GM21825 (cell line): ENCODE measurements around the gene RAI14.
"Not testable (repeated sequence)": the region's sequence is repeated elsewhere in the genome, so short reads cannot be mapped to it uniquely, and the experiment has no call there.

Experiments
- ATAC-seq: cut with Tn5 transposase; IDR thresholded peaks from one replicate; pipeline ENCODE4 v1.9.1; 2021; ENCODE audit warnings: mild to moderate bottlenecking, moderate library complexity; ENCODE audit not compliant: unreplicated experiment

Gene RAI14

DNA sequence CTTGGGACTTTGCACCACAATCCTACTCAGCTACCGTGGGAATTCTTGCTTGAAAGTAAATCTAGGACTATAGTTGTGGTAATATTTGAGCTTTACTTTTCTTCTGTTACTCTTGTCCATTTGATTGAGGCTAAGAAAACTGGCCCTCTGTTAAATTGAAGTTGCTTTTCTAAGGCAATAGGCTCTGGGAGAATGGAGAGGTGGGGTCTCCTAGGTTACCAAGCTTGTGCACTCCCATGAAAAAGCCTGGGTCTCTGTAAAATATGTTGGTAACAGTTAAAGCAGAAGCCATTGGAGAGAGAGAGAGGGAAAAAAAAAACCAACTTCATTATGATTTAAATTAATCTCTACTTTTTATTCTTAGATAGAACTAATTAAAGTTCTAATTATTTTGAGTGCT, 68.6 kb downstream of the RAI14 start:
- ATAC-seq, result no peak

DNA sequence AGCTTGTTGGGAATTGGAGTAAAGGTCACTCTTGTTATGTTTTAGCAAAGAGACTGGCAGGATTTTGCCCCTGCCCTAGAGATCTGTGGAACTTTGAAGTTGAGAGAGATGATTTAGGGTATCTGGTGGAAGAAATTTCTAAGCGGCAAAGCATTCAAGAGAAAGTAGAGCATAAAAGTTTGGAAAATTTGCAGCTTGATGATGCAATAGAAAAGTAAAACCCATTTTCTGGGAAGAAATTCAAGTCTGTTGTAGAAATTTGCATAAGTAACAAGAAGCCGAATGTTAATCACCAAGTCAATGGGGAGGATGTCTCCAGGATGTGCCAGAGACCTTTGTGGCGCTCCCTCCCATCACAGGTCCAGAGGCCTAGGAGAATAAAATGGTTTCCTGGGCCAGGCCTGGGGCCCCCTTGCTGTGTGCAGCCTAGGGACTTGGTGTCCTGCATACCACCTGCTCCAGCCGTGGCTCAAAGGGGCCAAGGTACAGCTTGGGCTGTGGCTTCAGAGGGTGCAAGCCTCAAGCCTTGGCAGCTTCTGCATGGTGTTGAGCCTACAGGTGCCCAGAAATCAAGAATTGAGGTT, 71.1 kb downstream of the RAI14 start:
- not testable (repeated sequence) for ATAC-seq

DNA sequence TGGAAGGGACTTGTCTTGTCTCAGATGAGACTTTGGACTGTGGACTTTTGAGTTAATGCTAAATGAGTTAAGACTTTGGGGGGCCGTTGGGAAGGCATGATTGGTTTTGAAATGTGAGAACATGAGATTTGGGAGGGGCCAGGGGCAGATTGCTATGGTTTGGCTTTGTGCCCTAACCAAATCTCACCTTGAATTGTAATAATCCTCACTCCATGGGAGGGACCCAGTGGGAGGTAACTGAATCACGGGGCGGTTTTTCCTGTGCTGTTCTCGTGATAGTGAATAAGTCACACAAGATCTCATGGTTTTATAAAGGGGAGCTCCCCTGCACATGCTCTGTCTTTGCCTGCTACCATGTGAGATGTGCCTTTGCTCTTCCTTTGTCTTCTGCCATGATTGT, 72.1 kb downstream of the RAI14 start:
- no peak for ATAC-seq

DNA sequence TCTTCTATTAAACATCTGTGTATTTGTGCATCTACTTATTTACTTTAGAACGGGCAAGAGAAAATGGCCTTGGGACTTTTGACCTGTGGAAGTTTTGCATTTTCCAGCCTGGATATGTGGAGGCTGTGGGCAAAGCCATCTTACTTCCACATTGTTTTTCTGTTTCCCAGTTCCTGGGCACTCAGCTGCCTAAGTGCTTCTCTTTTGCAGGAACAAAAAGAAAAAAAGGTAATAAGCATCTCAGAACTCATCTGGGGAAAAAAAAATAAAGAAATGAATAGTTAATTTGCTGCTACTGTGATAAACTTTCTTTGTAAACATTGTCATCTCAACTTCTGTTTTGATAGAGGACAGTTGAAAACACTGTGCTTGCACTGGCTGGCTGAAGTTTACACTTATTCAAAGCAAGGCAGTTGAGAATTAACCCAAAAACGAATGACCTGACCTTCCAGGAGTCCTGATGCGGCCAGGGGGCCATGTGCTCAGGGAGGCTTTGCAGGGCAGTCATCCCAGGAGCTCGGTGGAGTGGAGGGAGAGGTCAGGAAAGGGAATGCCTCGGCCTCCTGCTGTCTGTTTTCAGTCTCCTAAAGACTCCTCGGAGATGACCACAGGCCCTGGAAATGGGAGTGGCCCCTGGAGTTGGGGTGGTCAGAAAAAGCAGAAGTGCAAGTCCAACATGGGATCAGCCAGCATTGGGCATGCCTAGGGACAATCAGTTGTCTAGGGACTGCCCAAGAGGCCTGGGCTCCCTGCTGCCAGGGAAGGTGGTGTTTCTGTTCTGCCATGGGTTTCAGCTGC, 75.5 kb downstream of the RAI14 start:
- ATAC-seq, result no peak

DNA sequence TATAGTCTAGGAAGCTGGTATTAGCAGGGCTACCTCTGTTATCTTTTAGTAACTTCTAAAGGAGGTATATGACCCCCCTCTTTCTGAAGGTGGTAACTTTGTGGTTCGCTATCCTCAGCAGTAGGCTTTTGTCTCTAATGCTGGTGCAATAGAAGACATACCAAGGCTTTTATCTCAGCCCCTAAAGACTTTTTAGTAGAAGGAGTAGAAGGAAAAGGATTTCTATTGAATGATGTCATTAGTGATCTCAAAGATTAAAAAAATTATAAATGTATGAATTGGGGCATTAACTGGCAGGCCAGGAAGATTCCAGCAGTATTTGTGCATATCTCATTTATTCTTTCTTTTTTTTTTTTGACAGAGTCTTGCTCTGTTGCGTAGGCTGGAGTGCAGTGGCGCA, 78.2 kb downstream of the RAI14 start:
- no peak for ATAC-seq

DNA sequence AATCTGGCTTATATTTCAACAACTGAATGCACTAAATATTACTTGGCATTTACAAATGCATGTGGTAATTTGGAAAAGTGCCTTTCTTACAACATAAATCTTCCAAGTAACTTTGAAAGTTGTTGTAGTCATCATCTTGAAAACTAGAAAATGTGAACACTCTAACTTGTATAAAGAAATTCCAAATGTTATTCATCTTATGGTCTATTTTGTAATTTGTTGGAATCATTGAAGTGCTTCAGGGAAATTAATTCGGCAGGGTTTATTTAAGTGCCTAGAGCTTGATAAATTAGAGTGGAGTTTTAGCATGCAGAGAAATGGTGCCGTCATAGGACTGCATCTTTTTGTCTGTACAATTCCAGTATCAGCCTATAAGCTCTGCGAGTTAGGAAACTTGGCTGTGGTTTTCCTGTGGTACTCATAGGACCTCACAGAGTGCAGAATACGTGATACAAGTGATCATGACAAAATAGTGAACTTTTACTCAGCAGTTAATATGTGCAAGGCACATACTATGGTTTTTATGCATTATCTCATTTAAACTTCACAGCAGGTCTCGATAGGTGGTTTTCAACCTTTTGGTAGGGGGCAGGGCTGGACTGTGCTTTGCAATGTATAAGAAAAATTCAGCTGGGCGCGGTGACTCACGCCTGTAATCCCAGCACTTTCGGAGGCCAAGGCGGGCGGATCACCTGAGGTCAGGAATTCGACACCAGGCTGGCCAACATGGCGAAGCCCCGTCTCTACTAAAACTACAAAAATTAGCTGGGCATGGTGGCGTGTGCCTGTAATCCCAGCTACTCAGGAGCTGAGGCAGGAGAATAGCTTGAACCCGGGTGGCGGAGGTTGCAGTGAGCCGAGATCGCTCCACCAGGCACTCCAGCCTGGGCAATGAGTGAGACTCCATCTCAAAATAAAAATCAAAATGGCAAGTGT, 79.6 kb downstream of the RAI14 start:
- no peak for ATAC-seq

DNA sequence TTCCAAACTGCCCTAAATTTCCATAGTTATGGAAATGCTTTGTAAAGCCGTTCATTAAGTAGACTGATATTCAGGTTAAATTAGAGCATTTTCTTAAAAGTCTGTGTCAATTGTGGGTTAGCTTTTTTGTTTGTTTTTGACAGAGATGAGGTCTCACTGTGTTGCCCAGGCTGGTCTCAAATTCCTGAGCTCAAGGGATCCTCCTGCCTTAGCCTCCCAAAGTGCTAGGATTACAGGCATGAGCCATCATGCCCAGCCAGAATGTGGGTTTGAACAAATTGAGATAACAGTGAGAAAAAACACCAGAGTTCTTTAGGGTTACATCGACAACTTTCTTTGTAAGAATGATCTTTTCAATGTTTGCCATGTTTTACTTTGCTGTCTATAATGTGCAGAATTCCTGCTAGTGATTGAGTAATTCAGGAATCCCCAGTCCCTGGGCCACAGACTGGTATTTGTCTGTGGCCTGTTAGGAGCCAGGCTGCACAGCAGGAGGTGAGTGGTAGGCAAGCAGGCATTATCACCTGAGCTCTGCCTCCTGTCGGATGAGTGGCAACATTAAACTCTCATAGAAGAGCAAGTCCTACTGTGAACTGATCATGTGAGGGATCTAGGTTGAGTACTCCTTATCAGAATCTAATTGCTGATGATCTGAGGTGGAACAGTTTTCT, 80.5 kb downstream of the RAI14 start:
- ATAC-seq, result no peak

DNA sequence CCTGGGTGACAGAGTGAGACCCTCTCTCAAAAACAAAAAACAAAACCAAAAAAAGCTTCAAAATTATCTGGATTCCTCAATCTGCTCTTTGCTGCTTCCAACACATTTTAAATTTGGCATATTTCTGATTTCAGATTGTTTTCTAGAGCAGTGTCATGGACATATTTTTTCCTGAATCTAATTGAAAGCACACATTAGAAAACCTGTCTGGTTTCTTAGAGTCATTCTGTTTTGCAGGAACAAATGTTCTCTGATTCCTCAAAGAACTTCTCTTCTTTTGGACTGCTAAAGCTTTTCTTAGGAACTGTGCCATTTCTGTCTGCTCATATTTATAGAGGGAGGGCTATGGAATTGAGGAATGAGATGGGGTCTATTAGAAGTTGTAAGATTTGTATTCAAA, 81.6 kb downstream of the RAI14 start:
- no peak for ATAC-seq

DNA sequence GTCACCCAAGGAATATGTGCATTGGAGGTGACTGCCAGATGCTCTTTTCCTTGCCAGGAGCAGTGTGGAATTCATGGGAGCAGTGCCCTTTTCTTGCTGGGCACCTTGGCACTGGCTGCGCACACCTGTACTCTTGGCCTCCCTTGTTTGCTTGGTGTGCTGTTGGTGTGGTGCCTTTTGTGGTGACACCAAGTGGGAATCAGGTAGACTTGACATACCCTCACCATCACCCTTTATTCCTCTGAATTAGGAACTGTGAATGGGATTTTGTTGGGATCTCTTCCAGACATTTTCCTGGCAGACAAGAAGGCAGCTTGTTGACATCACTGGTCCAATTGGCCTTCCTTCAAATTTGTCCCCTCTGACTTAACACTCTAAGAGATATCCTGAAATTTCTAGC, 82.3 kb downstream of the RAI14 start:
- ATAC-seq, result no peak

DNA sequence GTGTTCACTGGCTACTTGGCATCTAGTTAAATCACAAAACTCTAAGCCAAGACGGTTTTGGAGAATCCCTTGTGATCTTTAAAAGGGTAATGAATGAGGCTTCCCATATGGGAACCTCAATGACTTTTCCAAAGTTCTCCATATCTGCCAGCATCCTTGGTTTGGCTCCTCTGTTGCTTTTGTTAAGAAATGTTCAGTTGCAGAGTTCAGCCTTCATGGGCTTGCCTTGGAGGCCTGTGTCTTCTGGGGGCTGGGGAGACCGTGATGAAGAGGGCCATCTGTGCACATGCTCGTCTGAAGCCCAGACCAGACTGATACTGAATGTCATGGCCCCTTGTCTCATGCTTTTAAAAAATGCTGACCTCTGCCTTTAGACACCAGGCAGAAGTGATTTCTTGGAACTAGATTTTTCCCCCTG, 84.3 kb downstream of the RAI14 start:
- ATAC-seq, result no peak

DNA sequence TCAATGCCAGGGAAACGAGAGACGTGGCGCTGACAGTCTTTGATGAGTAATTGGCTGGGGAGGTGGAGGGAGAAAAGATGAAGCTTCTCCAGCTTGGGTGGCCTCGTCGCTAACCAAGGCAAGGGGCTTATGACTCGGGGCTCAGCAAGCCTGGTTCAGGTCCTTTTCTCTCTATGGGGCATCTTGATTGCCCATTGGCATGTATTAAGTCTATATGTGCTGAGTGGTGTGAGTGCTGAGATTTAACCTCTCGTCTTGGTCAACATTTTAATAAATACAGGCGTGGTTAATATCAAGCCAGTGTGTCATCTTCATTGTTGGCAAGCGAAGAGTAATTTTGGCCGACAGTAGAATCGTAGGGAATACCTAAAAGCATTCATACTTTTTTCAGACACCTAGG, 85.9 kb downstream of the RAI14 start:
- ATAC-seq, result no peak

DNA sequence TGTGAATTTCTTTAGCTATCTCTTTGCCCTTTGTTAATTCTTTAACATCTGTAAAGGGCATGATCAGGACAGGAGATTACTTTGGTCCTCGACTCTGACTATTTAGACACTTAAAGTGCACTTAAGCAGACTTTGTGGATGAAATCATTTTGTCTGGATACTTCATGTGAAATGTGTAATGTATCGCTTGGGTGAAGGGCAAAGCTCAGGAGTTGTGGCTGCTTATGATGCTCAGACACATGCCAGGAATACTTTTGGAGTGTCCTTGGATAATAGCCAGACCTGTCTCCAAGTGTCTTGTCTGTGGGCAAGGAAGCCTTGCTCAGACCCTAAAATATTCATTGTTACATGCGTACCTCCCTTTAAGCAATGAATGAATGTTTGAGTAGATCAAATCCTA, 87.8 kb downstream of the RAI14 start:
- ATAC-seq, result no peak

DNA sequence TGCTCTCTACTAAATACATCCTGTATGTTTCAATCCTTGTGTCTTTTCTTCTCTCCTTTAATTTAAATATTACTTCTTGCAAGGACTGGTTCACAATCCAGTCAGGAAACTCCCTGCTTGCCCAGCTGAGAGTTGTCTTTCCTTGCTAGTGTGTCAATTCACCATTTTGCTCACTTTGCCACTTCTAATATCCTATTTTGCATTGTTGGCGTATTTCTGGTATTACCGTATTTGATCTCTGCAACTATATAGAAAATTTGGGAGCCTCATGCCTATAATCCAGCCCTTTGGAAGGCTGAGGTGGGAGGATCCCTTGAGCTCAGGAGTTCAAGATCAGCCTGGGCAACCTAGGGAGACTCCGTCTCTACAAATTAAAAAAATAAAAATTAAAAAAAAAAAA, 92.3 kb downstream of the RAI14 start:
- no peak for ATAC-seq

DNA sequence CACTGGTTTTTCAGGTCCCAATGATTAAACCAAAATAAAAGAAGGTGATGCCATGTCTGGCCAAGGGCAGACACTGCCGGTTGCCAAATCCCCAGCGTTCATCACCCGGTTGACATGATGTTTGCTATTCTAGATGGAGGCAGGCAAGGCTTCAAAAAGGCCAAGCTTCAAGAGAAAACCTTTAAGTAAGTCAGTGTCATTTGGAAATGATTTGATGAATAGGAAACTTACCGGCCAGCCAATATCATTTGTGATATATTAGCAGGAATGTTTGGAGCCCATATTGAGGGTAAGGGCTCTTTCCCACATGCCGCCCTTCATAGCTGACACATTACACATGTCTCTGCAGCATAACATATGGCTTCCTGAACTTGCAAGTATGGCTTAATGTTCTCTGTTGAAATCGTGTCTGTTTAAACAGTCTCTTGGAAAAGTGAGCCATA, 93.3 kb downstream of the RAI14 start:
- ATAC-seq, result no peak

DNA sequence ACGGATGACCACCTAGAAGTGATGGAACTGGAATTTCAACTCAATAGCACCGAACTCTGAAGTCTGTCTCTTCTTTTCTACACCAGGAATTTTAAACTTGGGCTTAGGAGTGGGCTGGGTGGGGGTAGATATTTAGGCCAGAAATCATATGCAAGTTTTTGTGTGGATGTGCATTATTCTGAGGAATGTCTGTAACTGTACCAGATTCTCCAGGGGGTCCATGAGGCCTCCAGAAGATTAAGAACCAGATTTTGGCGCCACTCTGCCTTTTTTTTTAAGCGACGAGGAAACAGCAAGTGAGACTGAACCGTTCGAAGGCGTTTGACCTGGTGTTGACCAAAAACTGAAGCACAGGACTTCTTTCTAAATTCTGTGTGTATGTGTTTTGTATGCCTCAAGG, 94.1 kb downstream of the RAI14 start:
- ATAC-seq, result no peak

DNA sequence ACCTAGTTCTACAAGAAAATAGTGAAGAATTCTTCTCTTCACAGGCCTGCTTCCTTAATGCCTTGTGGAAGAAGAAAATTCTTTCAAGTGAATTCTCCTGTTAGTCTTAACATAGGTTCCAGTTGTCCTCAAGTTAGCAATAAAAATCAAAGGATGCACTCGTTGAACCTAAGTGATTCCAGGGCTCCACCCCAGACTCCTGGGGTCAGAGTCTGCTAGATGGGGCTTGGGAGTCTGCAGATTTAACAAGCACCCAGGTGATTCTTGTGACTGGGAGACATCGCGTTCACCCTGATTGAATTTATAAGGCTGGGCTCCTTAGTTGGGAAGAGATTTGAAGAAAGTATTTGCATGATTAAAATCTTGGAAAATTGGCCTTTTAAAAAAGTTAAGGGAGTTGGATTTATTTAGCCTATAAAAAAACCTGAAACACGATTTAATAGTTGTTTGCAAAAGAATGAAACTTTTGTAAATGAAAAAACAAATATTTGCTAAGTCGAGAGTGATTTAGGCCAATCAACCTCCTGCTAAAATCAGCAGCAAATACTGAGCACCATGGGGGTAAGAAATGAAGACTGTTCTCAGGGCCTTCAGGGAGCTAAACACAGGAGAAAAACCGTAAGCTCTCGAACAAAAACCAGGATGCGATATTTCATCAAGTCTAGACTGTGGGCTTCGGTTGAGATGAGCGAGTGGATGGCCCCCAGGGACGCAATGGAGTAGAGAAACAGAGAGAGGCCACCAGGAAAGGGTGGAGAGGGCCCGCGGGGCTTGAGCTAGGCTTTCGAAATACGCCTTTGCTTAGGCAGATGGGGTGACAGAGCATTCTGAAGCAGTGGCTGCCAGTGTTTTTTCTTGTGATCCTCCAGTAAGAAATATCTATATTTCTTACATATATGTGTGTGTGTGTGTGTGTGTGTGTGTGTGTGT, 95.9 kb downstream of the RAI14 start:
- ATAC-seq, result no peak

DNA sequence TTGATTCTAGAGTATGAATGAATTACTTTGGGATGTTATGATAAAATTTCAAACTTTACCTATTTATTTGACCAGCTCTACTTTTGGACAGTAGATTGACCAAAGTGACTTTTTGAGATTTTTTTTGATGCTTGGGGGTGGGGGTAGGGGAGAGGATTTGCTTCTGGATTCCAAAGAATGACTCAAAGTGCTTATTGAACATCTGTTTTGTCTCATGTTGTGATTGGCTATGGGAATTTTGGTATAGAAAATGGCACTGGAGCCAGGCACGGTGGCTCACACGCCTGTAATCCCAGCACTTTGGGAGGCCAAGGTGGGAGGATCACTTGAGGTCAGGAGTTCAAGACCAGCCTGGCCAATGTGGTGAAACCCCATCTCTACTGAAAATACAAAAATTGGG, 97.1 kb downstream of the RAI14 start:
- not testable (repeated sequence) for ATAC-seq

DNA sequence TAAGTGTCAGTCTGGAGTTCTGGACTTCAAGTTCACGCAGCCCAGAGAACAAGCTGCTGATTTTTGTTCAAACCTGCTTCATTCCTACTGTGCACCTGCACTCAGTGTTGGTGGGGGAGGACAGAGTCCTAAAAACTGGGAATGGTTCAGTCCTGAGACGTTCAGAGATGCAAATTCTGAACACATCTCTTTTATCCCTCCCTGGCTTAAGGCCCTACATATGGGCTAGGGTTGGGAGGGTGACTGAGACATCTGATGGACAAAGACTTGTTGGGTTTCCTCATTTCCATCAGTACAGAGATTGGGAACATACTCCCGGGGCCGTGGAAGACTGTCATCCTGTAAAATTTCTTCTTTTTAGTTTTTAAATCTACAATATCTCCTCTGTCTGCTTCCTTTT, 99.8 kb downstream of the RAI14 start:
- no peak for ATAC-seq

DNA sequence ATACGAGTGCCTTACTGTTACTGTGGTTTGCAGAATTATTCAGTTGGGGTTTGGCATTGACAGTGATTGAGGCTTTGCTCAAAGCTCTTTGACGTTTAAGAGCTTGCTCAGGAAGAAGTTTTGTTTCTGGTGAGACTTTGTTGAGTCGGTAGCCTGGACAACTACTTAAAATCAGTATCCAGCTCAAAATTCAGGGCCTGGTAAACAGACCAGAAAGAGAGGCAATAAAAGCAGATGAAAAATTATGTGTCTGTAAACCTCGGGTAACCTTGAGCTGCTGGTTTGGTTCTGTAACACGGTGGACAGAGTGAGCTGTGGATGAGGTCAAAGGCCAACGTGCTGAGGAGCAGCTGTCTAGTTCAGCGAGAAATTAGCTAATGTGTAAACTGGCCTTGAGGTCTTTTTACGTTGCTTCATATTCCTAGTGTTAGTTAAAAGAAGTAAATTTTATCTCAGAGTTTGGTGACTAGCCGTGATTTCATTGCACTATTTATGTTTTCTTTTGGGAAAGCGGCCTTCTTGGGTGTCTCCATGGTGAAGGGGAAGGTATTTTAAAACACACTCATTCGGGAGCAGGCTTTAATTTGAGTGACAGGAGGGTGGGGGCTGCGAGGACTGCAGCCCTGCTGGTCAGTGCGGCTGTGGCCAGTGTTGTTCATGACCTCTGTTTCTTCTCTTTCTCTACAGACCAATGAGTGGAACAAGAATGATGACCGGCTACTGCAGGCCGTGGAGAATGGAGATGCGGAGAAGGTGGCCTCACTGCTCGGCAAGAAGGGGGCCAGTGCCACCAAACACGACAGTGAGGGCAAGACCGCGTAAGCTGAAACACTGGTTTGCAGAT, 100.9 kb downstream of the RAI14 start:
- no peak for ATAC-seq
